PFSK-1 (cell line): ENCODE measurements around the gene PIGM.

Experiments
- FOXP2 ChIP-seq: optimal IDR thresholded peaks from 2 replicates; pipeline ENCODE3; 2011; ENCODE audit warnings: borderline replicate concordance, control low read depth, inconsistent platforms; ENCODE audit not compliant: insufficient read depth; ENCODE audit errors: extremely low read length, extremely low read depth
- POLR2AphosphoS5 ChIP-seq: IDR thresholded peaks from 2 replicates; pipeline ENCODE4 v1.6.1; 2012; ENCODE audit warnings: low read depth, mild to moderate bottlenecking, control low read depth, low read length, moderate library complexity
- SIN3A ChIP-seq: IDR thresholded peaks from 2 replicates; pipeline ENCODE4 v1.6.1; 2012; ENCODE audit warnings: mild to moderate bottlenecking, low read length, moderate library complexity, borderline replicate concordance; ENCODE audit not compliant: insufficient read depth
- TAF1 ChIP-seq: IDR thresholded peaks from 2 replicates; pipeline ENCODE4 v1.6.1; 2012; ENCODE audit warnings: low read length, control low read depth, borderline replicate concordance; ENCODE audit not compliant: insufficient read depth
- TF ChIP-seq, protein P1 (sequence below), 2 experiments: IDR thresholded peaks; 2 replicates each; pipeline versions ENCODE4 v1.6.1 to v1.8.0; 2011 to 2012; ENCODE audit warnings: low read depth in 2 of 2, low read length in 2 of 2, control low read depth in 1 of 2, inconsistent platforms in 1 of 2, mild to moderate bottlenecking in 1 of 2, moderate library complexity in 1 of 2; ENCODE audit not compliant: insufficient read depth in 1 of 2

PIGM gene

DNA sequence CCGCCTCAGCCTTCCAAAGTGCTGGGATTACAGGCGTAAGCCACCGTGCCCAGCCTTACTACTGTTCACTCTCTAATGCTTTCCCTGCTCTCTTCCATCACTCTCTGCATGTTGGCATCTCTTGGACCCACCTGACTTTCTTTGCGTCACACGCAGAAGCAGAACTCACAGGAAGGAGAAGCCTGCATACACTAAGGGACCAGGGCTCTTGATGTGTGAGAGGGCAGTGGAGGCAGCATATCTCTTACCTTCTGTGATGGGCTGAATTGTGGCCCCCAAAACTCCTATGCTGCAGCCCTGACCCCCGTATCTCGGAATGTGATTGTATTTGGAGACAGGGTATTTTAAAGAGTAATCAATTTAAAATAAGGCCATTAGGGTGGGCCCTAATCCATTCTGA lies 51.0 kb downstream of the PIGM start:
- no peak for TF ChIP-seq TAF1
- TF ChIP-seq POLR2AphosphoS5, result no peak
- TF ChIP-seq FOXP2, result no peak
- no peak for TF ChIP-seq SIN3A
- TF ChIP-seq, protein P1, sequence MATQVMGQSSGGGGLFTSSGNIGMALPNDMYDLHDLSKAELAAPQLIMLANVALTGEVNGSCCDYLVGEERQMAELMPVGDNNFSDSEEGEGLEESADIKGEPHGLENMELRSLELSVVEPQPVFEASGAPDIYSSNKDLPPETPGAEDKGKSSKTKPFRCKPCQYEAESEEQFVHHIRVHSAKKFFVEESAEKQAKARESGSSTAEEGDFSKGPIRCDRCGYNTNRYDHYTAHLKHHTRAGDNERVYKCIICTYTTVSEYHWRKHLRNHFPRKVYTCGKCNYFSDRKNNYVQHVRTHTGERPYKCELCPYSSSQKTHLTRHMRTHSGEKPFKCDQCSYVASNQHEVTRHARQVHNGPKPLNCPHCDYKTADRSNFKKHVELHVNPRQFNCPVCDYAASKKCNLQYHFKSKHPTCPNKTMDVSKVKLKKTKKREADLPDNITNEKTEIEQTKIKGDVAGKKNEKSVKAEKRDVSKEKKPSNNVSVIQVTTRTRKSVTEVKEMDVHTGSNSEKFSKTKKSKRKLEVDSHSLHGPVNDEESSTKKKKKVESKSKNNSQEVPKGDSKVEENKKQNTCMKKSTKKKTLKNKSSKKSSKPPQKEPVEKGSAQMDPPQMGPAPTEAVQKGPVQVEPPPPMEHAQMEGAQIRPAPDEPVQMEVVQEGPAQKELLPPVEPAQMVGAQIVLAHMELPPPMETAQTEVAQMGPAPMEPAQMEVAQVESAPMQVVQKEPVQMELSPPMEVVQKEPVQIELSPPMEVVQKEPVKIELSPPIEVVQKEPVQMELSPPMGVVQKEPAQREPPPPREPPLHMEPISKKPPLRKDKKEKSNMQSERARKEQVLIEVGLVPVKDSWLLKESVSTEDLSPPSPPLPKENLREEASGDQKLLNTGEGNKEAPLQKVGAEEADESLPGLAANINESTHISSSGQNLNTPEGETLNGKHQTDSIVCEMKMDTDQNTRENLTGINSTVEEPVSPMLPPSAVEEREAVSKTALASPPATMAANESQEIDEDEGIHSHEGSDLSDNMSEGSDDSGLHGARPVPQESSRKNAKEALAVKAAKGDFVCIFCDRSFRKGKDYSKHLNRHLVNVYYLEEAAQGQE (IDR thresholded peaks at IDR 0.05; ENCODE audit: insufficient read depth in 1 of 2, low read depth in 2 of 2, low read length in 2 of 2), result no peak

DNA sequence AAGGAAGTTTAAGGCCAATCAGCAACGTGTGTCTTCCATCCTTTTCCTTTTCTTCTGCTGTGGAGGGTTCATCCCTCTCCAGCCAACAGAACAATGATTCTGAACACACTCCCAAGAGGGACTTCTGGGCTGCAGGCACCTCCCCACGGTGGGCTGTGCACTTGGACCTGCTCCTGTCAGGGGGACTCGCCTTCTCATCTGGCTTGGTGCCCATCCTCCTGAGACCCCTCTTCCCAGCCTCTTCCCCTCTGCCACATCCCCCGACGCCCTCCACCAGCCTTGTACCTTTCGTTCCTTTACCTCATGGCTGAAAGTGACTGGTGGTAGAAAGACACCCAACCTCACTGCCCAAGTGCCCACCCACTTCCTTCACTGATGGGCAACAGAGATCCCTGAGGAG lies 51.7 kb downstream of the PIGM start:
- TF ChIP-seq POLR2AphosphoS5 (no peak), FOXP2 (no peak), SIN3A (no peak), TAF1 (no peak)
- TF ChIP-seq, protein P1 (IDR thresholded peaks at IDR 0.05; ENCODE audit: insufficient read depth in 1 of 2, low read depth in 2 of 2, low read length in 2 of 2), result no peak

DNA sequence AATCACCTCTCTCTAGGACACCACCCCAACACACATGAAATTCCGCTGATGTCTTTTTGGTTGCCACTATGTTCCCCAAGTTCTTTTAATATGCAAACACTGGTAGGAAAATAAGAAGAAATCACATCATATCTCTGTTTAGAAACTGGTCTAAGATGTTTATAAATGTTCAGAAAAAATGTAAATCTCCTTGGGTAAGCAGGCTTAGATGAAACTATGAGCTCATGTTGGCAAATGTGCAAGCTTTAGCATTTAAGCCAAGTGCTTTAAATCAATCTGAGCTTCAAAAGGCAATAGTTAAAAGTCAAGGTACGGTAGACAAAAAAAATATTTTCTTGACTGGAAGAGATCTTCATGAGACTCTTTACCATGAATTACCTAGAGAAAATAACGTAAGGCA lies 52.5 kb downstream of the PIGM start:
- no peak for TF ChIP-seq POLR2AphosphoS5
- TF ChIP-seq TAF1, result no peak
- TF ChIP-seq SIN3A, result no peak
- TF ChIP-seq, protein P1 (IDR thresholded peaks at IDR 0.05; ENCODE audit: insufficient read depth in 1 of 2, low read depth in 2 of 2, low read length in 2 of 2), result no peak
- no peak for TF ChIP-seq FOXP2

DNA sequence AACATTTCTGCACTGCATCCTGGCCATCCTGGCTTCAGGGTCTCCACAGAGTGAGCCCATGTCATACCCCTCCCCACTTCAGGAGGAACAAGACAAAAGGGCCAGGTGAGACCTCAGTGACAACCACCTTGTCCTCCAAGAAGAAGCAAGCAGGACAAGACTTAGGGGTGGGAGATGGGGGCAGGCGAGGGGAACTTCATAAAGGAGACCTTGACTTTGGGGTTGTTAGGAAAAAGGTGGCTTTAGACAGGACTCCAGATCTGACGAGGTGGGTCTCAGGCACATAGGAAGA lies 53.7 kb downstream of the PIGM start:
- TF ChIP-seq TAF1, result no peak
- TF ChIP-seq, protein P1 (IDR thresholded peaks at IDR 0.05; ENCODE audit: insufficient read depth in 1 of 2, low read depth in 2 of 2, low read length in 2 of 2), result no peak
- no peak for TF ChIP-seq POLR2AphosphoS5
- no peak for TF ChIP-seq SIN3A
- no peak for TF ChIP-seq FOXP2
